AG08396 (cell line): ENCODE results near the gene AMN.

Experiments
- DNase-seq: peaks from one replicate; pipeline ENCODE4 v3.0.0; 2012; ENCODE audit warnings: low spot score, mixed read lengths

AMN gene

GRCh38 chr14:102966681-102967505 is 44.4 kb downstream of the AMN start:
- DNase-seq = no peak

GRCh38 chr14:102967506-102967795 is 45.0 kb downstream of the AMN start:
- no peak for DNase-seq

- no peak for DNase-seq
Observed at GRCh38 chr14:102968306-102968705, 45.8 kb downstream of the AMN start.

- no peak for DNase-seq
Observed at GRCh38 chr14:102969060-102969791, 46.8 kb downstream of the AMN start.

- DNase-seq = no peak
Observed at GRCh38 chr14:102969901-102970300, 47.4 kb downstream of the AMN start.

GRCh38 chr14:102970496-102970895 is 48.0 kb downstream of the AMN start:
- DNase-seq = no peak

- DNase-seq = no peak
Observed at GRCh38 chr14:102971314-102971713, 48.9 kb downstream of the AMN start.

GRCh38 chr14:102971836-102972606 is 49.6 kb downstream of the AMN start:
- no peak for DNase-seq

GRCh38 chr14:102973706-102974285 is 51.3 kb downstream of the AMN start:
- DNase-seq = no peak

- no peak for DNase-seq
Observed at GRCh38 chr14:102975662-102976061, 53.2 kb downstream of the AMN start.

GRCh38 chr14:102977475-102977874 is 55.0 kb downstream of the AMN start:
- DNase-seq = no peak

GRCh38 chr14:102979406-102979805 is 56.9 kb downstream of the AMN start:
- no peak for DNase-seq

GRCh38 chr14:102980409-102980810 is 57.9 kb downstream of the AMN start:
- DNase-seq = no peak
